Measurements from ENCODE around the gene KCTD13.
A peak's percentile ranks its signal among the peaks of the same experiment; 100 is the strongest.
"Not testable (repeated sequence)": the region's sequence is repeated elsewhere in the genome, so short reads cannot be mapped to it uniquely, and the experiment has no call there.

Gene KCTD13

DNA sequence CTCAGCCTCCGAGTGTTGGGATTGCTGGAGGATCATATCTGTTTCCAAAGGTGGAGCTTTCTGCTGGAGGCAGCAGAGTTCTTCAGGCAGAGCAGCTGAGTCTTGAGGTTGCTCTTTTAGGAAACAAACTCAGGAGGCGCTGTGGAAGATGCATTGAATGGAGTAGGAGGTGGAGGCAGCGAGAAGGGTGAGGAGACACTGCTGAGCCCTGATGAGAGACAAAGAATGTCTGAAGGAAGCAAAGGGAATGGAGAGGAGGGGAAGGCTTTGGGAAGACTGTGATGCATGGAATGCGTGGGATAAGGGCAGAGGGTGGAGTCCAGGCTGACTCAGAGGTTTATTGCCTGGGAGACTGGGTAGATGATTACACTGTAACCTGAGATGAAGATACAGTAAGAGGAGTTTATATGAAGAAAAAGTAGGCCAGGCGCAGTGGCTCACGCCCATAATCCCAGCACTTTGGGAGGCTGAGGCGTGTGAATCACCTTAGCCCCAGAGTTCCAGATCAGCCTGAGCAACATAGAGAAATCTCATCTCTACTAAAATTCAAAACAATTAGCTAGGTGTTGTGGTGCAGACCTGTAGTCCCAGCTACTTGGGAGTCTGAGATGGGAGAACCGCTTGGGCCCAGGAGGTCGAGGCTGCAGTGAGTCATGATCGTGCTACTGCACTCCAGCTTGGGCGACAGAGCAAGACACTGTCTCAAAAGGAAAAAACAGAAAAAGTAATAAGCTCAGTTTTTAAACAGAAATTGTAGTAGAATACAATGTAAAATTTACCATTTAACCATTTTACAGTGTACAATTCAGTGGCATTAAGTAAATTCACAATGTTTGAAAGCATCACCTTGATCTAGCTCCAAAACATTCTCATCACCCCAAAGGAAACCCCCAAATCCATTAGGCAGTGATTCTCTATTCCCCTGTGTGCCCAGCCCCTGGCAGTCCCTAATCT lies 18.1 kb upstream of the KCTD13 start:
- peak; percentile 97 for FAIRE-seq

DNA sequence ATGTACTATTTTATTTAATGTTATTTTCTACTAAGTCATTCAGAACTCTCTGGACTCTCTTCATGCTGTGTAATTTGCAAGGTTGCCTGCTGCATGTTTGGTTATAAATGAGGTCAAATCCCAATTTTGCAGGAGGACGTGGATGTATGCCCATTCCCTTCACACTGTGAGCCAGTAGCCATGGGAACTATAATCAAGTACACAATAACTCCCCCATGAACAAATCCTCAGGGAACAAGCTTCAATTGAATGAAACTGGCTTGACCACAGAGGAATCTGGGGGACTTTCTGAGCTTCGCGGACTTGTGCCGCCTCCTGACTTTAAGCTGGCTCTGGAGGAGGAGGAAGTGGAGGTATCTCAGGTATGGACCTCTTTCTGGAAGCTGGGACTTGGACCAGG lies 14.6 kb upstream of the KCTD13 start:
- FAIRE-seq: no peak

DNA sequence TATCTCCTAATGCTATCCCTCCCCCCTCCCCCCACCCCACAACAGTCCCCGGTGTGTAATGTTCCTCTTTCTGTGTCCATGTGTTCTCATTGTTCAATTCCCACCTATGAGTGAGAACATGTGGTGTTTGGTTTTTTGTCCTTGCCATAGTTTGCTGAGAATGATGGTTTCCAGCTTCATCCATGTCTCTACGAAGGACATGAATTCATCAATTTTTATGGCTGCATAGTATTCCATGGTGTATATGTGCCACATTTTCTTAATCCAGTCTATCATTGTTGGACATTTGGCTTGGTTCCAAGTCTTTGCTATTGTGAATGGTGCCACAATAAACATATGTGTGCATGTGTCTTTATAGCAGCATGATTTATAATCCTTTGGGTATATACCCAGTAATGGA lies 5.7 kb upstream of the KCTD13 start:
- not testable (repeated sequence) for FAIRE-seq

DNA sequence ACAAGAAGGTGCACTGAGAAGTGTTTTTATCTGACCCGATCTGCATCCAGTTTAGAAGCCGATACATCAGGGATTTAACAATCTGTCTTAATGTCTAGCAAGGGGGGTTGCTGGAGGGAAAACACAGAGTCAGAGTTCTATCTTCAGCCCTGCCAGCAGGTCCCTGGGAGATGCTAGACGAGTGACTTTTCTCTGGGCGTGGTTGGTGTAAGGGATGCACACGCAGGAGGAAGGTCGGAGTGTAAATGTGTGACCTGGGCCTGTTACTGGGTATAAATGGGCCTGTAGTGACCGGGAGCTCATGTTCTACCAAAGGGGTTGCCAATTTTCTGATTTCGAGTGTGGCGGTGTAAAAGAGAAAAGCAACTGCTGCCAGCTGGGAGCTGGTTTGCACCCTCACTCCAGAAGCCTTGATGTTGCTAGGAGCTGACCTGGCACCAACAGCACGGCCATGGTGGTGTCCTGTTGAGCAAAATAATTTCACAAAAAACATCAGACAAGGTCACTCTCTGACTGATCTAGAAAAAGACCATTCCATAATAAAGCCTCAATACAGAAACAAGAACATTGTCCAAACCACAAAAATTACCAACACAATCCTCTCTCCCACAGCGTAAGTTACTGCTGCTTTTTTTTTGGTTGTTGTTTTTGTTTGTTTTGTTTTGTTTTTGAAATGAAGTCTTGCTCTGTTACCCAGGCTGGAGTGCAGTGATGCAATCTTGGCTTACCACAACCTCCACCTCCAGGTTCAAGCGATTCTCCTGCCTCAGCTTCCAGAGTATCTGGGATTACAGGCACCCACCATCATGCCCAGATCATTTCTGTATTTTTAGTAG lies 1.3 kb upstream of the KCTD13 start:
- FAIRE-seq: no peak

DNA sequence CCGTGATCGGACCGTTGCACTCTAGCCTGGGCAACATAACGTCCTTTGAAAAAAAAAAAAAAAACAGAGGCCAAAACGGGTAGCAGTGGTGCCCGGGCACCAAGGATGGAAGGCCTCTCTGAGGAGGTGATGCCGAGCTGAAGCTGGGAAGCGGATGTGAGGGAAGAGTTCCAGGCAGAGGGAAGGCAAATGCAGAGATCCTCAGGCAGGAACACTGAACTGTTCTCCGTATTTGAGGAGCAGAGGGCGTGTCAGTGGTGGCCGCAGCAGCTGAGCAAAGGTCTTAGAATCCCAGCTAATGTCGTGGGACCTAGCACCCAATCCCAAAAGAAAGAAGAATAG lies 656 bp upstream of the KCTD13 start:
- FAIRE-seq: no peak

DNA sequence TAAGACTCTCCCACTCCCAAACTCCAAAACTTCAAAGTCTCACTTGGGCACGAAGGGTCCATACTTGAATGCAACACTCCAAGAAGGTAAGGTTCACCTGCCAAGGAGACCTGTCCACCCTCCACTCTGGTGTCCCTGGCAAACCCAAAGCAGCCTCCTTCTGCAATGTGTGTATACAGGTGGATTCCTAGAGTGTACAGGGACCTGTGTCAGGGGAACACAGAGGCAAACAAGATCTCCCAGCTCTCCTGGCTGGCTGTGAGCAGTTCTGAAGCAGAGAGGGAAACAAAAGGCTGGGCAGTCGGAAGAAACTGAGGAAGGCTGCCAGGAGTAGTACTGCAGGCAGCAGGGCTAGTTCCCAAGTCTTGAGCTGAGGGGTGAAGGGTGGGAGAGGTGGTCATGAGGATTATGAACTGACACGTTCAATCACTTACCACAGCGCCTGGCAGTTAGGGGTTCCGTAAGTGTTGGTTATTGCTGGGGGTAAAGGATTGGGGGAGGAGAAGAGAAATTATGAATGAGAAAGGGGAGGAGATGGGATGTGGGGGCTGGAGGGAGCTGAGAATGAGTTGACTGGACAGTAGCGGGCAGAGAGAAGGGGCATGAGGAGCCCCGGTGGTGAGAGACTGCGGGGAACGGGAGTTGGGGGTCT lies 795 bp downstream of the KCTD13 start:
- no peak for FAIRE-seq

DNA sequence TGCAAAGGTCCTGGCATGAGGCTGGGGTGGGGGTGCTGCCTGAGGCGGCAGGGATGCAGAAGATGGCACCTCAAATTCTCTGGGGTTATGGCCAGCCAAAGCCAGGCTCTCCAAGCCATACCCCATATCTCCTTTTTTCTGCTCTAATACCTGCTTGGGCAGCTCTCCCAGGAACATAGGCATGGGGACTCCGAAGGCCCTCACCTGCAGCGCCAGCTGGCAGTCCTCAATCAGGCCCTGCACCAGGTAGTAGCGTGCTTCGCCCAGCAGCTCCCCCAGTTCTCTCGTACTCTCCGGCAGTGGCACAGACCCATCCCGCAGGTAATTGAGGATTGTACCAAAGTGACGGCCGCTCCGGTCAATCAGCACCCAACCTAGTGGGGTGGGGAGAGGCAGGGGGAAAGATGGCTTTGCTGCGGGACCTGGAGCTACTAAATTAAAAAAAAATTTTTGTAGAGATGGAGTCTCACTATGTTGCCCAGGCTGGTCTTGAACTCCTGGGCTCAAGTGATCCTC lies 3.0 kb downstream of the KCTD13 start:
- FAIRE-seq: no peak

DNA sequence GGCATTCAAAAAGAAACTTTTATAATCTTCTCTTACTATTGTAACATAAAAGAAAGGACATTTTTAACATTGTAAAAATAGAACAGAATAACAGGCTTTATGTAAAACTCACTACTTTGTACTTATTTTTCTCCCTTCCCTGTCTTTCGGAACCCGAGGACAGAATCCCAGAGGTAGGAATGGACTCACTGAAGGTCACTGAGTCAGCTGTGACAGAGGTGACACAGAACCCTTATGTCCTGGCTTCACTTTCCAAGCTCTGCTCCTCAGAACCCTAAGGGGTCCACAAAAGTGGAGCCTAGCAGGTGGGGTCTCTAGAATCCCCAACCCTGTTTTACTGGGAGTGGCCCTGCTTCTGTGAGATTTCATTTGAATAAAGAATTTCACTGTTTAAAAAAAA lies 3.7 kb downstream of the KCTD13 start:
- FAIRE-seq: no peak

DNA sequence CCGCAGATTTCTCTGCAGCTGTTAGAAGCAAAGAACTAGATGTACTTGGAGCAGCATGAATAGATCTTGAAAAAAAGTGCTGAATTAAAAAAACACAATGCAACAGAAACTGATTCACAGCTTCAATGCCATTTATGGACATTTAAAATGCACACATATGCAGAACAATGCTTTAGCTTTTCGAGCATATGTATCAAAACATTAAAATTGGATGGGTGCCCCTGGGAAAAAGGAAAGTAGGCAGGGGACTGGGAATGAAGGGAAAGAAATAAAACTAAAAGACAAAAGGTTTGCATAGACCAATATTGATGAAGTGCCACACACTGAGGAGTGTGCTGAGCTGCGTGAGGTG lies 5.0 kb downstream of the KCTD13 start:
- no peak for FAIRE-seq

DNA sequence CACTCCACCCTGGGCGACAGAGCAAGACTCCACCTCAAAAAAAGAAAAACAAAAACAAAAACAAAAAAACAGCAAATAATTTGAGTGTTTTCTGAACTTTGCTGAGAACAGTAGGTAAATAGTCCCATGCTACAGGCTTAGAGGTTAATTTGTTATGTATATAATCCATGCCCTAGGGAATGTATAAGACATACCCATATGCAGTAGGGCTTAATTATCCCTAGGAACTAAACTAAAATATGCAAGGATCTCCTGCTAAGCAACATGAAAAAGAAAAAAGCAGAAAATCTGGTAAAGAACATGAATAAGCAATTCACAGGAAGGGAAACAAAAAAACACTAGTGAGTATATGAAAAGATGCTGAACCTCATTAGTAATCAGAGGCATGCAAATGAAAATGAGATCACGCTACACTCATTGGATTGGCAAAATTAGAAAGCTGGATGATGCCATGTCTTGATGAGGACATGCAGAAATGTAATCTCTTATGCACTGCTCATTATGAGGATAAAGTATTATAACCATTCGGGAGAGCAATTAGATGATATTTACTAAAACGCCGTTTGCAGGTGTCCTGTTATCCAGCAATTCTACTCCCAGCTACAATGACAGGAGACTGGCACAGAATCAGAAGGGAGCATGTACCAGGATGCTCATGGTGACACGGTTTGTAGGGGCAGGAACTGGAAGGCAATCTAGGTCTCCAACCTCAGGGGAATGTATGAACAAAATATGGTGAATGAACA lies 5.6 kb downstream of the KCTD13 start:
- no peak for FAIRE-seq

DNA sequence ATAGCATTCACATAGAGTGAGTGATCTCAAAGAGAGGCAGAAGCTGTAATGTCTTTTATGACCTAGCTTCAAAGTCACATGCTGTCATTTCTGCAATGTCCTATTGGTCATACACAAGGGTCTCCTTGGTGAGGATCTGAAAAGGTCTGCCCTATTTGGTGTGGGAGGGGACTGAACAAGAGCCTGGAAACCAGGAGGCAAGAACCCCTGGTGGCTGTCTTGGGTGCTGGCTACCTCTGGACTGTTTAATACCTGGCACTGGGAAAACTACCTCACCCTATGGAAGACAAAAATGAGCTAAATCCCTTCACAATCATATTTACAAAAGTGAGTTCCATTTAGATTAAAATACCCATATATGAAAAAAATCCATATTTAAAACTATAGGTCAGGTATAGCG lies 9.0 kb downstream of the KCTD13 start:
- FAIRE-seq: no peak

DNA sequence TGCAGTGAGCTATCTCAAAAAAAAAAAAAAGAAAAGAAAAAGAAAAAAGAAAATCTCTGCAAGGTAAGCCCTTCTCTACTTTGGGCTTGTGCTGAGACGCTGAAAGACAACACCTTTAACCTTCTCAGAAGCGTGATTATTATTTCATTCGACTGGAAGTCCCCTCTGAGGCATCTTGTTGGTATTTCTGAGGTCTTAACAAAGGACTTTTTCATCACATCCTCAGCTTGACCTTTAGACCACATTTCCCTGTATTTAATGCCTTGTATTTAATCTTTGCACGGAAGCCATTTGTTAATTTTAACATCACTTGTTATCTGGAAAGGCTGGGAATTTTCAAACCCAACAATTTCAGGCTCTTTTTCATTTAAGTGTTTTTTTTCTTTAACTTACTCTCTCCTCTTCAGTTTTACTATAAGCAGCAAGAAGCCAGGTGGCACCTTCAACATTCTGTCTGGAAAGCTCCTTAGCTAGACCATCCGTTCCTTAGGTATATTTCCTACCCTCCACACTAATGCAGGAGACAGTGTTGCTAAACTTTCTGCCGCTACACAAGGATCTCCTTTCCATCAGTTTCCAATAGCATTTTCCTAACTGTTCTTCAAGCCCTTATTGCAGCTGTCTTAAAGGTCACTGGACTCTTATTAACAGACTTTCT lies 10.3 kb downstream of the KCTD13 start:
- FAIRE-seq: no peak

DNA sequence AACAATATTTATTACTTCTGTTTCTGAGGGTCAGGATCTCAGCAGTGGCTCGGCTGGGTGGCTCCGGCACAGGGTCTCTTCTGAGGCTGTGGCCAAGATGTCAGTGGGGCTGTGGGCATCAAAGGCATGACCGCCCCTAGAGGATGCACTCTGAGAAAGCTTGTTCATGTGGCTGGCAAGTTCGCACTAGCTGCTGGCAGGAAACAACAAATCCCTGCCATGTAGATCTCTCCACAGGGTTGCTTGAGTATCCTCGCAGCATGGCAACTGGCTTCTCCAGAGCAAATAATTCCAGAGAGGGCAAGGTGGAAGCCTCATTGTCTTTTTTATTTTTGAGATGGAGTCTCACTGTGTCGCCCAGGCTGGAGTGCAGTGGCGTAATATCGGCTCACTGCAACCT lies 12.5 kb downstream of the KCTD13 start:
- FAIRE-seq: no peak

DNA sequence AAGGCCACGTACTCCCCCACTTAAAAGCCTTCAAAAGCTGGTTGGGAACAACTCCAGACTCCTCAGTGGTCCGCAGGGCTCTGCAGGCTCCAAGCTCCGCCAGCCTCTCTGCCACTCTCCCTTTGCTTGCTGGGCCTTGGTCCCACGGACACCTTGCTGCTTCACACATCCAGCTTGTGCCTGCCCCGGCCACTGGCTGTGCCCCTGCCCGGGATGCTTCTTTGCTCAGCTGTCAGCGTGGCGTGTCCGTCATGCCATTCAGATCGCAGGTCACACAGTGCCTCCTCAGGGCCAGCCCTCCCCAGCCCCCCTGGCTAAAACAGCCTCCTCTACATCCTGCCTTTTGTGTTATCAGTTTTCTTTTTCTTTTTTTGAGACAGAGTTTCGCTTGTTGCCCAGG lies 13.9 kb downstream of the KCTD13 start:
- FAIRE-seq: no peak

DNA sequence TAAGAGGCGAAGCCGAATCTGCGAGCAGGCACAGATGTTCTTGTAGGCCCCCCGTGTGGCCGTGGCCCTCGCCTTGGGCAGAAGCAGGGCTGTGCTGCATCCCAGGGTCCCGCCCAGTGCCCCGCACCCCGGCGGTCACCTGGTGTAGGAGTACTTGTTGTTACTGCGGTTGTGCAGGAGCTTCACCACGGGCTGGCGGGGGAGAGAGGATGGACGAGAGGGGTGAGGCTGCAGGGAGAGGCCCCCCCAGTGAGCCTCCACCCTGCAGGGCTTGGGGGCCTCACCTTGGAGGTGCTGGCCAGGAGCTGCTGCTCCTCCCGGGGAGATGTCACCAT lies 14.4 kb downstream of the KCTD13 start:
- no peak for FAIRE-seq

DNA sequence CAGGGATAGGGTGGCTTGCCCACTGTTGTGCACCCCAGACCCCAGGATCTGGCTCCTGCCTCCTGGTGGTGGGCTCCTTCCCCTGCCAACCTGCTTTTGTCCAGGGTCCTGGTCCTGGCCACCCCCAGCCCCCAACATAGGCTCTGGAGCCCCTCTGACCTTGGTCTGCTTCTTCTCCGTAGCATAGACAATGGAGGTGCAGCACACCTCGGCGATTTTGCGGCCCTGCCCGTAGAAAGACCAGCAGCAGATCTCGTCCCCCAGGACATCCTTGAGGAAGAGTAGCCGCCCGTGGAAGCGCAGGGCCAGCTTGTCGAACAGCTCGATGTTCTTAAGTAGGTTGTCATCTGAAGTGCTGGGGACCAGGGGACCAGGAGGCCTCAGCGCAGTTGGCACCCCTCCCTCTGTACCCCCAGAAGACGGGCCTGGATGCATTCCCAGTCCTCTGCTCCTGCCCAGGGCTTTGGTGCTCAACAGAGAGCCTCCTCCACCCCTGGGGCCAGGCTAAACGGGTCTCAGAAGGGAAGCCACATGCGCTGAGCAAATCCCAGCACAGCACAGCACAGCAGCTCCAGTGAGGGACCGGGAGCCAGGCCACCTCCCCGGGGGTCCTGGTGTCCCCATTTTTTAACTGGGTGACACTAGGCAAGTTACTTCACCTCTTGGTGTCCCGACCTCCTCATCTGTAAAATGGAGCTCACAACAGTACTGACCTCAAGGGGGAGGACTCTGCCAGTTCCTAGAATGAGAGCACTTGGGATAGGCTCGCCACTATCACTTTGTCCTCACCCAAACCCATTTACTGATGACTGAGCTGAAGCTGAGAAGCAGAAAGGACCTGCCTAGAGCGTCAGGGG lies 15.0 kb downstream of the KCTD13 start:
- no peak for FAIRE-seq

DNA sequence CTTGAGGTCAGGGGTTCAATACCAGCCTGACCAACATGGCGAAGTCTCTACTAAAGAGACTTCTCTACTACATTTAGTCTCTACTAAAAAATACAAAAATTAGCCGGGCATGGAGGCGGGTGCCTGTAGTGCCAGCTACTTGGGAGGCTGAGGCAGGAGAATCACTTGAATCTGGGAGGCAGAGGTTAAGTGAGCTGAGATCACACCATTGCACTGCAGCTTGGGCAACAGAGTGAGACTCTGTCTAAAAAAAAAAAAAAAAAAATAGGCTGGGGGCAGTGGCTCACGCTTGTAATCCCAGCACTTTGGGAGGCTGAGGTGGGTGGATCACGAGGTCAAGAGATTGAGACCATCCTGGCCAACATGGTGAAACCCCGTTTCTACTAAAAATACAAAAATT lies 16.2 kb downstream of the KCTD13 start:
- not testable (repeated sequence) for FAIRE-seq

DNA sequence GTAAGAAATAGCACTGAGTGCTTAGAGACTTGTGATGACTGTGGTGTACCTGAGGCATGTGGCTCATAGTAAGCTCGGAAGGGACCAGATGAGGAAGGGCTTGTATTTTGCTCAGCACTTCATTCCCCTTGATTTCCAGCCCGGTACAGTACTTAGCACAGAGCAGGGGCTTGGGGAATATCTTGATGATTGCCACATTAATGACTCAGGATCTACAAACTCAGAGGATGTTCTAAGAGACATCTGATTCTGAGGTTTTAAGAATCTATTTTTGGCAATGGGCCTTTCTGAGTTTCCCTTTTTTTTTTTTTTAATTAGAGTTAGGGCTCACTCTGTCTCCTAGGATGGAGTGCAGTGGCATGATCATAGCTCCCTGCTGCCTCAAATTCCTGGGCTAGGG lies 16.6 kb downstream of the KCTD13 start:
- FAIRE-seq: no peak

DNA sequence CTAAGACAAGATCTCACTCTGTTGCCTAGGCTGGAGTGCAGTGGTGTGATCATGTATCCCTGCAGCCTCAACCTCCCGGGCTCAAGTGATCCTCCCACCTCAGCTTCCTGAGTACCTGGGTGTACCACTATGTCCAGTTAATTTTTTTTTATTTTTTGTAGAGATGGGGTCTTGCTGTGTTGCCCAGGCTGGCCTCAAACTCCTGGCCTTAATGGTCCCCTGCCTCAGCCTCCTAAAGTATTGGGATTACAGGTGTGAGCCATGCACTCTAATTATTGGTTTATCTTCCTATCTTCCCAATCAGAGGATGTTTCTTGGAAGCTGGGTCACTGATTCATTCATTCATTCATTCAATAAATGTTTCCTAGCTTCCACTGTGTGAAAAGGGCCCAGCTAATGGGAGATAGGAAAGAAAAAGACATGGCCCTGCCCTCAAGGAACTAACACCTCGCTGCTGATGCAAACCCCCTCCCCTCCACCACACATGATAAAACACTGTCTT lies 17.3 kb downstream of the KCTD13 start:
- FAIRE-seq: no peak

DNA sequence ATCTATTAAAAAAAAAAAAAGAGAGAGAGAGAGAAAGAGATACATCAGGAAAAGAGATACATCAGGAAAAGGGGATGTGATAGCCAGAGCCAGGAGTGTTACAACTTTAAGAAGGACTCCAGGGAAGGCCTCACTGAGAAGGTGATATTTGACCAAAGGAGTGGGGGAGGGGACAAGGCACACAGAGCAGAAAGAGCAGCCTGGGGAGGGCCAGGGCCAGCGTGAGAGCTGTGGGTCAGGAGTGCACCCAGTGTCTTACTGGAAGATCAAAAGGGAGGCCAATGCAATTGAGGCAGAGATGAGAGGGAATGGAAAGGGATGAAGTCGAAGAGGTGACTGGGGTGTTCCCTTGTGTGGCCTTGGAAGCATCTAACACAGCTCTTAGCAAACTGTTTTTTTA lies 18.1 kb downstream of the KCTD13 start:
- no peak for FAIRE-seq
